ENCODE results near the gene ST3GAL2. TPM values are rescaled to one million over a fixed set of nuclear protein-coding genes. Genes with fewer than 3 reads are reported as not detected.
A peak's percentile ranks its signal among the peaks of the same experiment; 100 is the strongest.

Gene ST3GAL2
- total and polyA plus RNA-seq, 9 of the 15 experiments (the other 6 are each of a cell fraction or from before 2014, with no cell fraction given): 1.5 to 108 (median 34.3) TPM

DNA sequence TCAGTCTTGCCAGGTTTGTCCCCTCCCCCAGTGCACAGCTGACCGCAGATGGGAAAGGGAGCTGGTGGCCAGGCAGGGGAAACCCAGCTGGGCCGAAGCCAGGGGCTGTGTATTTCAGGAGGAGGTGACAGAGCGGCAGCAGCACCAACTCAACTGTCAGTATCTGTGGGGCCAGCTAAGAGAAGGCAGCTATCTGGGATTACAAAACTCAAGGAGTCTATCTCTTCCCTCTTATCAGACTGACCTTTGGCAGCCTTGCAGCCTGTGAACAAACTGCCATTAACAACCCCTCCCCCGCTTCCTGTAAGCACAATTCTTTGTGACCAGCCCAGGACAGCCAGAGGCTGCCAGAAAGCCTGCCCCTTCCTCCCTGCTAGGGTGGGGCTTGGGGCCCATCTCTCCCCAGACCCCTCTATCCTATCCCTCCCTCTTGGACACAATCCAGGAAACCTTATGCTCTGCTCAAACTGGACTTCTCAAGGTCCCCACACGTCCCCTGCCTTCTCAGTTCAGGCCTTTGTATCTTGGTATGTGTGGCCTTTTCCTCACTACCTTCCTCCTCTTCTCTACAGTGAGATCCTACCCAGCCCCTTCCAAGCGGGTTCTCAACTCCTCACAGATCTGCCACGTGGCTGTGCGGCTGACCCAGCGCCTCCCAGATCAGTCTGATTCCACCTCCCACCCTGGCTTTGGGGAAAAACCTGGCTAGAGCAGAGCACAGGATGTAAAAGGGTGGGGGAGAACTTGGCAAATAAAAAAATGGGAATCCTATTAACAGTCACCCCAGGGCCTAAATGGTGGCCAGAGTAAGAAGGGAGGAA, 10.5 kb downstream of the ST3GAL2 start (continued):
- TF ChIP-seq, protein P1, sequence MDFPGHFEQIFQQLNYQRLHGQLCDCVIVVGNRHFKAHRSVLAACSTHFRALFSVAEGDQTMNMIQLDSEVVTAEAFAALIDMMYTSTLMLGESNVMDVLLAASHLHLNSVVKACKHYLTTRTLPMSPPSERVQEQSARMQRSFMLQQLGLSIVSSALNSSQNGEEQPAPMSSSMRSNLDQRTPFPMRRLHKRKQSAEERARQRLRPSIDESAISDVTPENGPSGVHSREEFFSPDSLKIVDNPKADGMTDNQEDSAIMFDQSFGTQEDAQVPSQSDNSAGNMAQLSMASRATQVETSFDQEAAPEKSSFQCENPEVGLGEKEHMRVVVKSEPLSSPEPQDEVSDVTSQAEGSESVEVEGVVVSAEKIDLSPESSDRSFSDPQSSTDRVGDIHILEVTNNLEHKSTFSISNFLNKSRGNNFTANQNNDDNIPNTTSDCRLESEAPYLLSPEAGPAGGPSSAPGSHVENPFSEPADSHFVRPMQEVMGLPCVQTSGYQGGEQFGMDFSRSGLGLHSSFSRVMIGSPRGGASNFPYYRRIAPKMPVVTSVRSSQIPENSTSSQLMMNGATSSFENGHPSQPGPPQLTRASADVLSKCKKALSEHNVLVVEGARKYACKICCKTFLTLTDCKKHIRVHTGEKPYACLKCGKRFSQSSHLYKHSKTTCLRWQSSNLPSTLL (IDR thresholded peaks at IDR 0.05): no peak
- TF ChIP-seq, protein P2, sequence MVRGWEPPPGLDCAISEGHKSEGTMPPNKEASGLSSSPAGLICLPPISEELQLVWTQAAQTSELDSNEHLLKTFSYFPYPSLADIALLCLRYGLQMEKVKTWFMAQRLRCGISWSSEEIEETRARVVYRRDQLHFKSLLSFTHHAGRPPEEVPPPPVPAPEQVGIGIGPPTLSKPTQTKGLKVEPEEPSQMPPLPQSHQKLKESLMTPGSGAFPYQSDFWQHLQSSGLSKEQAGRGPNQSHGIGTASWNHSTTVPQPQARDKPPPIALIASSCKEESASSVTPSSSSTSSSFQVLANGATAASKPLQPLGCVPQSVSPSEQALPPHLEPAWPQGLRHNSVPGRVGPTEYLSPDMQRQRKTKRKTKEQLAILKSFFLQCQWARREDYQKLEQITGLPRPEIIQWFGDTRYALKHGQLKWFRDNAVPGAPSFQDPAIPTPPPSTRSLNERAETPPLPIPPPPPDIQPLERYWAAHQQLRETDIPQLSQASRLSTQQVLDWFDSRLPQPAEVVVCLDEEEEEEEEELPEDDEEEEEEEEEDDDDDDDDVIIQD (CRISPR knock-in tag; IDR thresholded peaks at IDR 0.05): no peak
- TF ChIP-seq NR2F6 (CRISPR knock-in tag; IDR thresholded peaks at IDR 0.05) (peak; percentile 81; the same call in 1 of the 2 replicates), FUS (optimal IDR thresholded peaks at IDR 0.05; ENCODE audit: low read depth, low read length) (no peak), ZNF217 (CRISPR knock-in tag; IDR thresholded peaks at IDR 0.05) (no peak), SAFB2 (IDR thresholded peaks at IDR 0.05; ENCODE audit: borderline replicate concordance, low read depth, low read length, severe bottlenecking) (no peak), PCBP2 (IDR thresholded peaks at IDR 0.05; ENCODE audit: low read depth, low read length, poor library complexity, severe bottlenecking) (no peak), ELF4 (CRISPR knock-in tag; IDR thresholded peaks at IDR 0.05) (no peak; the same call in 1 of the 2 replicates), ZNF263 (CRISPR knock-in tag; IDR thresholded peaks at IDR 0.05; ENCODE audit: borderline replicate concordance) (no peak; the same call in 1 of the 2 replicates), ELF1 (tag; IDR thresholded peaks at IDR 0.05) (peak; percentile 70; the same call in 1 of the 2 replicates), ZBTB9 (CRISPR knock-in tag; IDR thresholded peaks at IDR 0.05) (no peak; the same call in none of the 2 replicates), MBD2 (IDR thresholded peaks at IDR 0.05; ENCODE audit: borderline replicate concordance, low read depth) (peak; percentile 95), SP1 (CRISPR knock-in tag; IDR thresholded peaks at IDR 0.05) (peak; percentile 93), ZNF76 (CRISPR knock-in tag; IDR thresholded peaks at IDR 0.05; ENCODE audit: borderline replicate concordance) (0 out of 2 replicates have a peak, but pooled peaks have one; percentile 13), CBX5 (IDR thresholded peaks at IDR 0.05; ENCODE audit: borderline replicate concordance, low read depth) (no peak), SMAD4 (CRISPR knock-in tag; conservative IDR thresholded peaks at IDR 0.05) (peak; percentile 99), ETV6 (IDR thresholded peaks at IDR 0.05; ENCODE audit: borderline replicate concordance in 1 of 2, low read depth in 2 of 2, low read length in 1 of 2) (peak; percentile 8 to 86; a peak in 3 of 4 replicates), ETV6 (CRISPR knock-in tag; IDR thresholded peaks at IDR 0.05; ENCODE audit: borderline replicate concordance) (no peak), FOSL1 (tag; conservative IDR thresholded peaks at IDR 0.05) (peak; percentile 92)
- TF ChIP-seq, protein P3, sequence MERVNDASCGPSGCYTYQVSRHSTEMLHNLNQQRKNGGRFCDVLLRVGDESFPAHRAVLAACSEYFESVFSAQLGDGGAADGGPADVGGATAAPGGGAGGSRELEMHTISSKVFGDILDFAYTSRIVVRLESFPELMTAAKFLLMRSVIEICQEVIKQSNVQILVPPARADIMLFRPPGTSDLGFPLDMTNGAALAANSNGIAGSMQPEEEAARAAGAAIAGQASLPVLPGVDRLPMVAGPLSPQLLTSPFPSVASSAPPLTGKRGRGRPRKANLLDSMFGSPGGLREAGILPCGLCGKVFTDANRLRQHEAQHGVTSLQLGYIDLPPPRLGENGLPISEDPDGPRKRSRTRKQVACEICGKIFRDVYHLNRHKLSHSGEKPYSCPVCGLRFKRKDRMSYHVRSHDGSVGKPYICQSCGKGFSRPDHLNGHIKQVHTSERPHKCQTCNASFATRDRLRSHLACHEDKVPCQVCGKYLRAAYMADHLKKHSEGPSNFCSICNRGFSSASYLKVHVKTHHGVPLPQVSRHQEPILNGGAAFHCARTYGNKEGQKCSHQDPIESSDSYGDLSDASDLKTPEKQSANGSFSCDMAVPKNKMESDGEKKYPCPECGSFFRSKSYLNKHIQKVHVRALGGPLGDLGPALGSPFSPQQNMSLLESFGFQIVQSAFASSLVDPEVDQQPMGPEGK (CRISPR knock-in tag; IDR thresholded peaks at IDR 0.05; ENCODE audit: borderline replicate concordance): peak; percentile 76; the same call in 1 of the 2 replicates

All from K562 (cell line).